GM12878 (cell line): ENCODE results near the gene NKIRAS1. TPM values are rescaled to one million over a fixed set of nuclear protein-coding genes. Genes with fewer than 3 reads are reported as not detected.

Source experiments
- ATAC-seq: fragments of 200-7000 bp; cut with Tn5 transposase; 3 replicates; pipeline ENCODE4 v1.9.1; 2020; ENCODE audit warnings: mild to moderate bottlenecking, moderate library complexity
- BruUV-seq: library from RNA; stranded (reverse); fragments of 400-500 nt; replicated peaks from 2 replicates; lab custom pipeline; 2021; lab: Mats Ljungman, UMichigan
- CTCF ChIA-PET: fragments of 300-600 bp; sonication (Branson Sonifier 250); formaldehyde crosslinking; extraction: SDS; loops from one replicate; lab custom pipeline; 2021; ENCODE audit warnings: inconsistent platforms; lab: Yijun Ruan, JAX
- POLR2A ChIA-PET: fragments of 350-600 bp; formaldehyde crosslinking; extraction: SDS; loops from one replicate; lab custom pipeline; 2021; ENCODE audit warnings: inconsistent platforms; lab: Charles Lee
- RAD21 ChIA-PET: fragments of 300-600 bp; sonication (Branson Sonifier 250); formaldehyde crosslinking; loops from one replicate; lab custom pipeline; 2023; ENCODE audit warnings: antibody characterized with exemption; ENCODE audit not compliant: unreplicated experiment; lab: Charles Lee
- SMC1A ChIA-PET: fragments of 300-600 bp; sonication (Branson Sonifier 250); formaldehyde crosslinking; loops from one replicate; lab custom pipeline; 2023; ENCODE audit not compliant: unreplicated experiment, uncharacterized antibody; lab: Charles Lee
- DNase-seq: peaks from one replicate; pipeline ENCODE4 v3.0.0-alpha.2; 2011; ENCODE audit warnings: low read depth, low spot score
- FAIRE-seq: peaks from 3 replicates; lab custom pipeline; 2011; peaks lifted over from hg19 to GRCh38; lab: Jason Lieb, UNC
- H2AFZ ChIP-seq: 2 replicates; pipeline ENCODE4 v1.6.0; 2011; ENCODE audit warnings: low read depth, low read length, control low read depth; ENCODE audit not compliant: control insufficient read depth
- H3K27ac ChIP-seq: 2 replicates; pipeline ENCODE4 v1.5.1; 2011; ENCODE audit warnings: control low read depth; ENCODE audit not compliant: control insufficient read depth, insufficient read depth
- H3K27me3 ChIP-seq, 2 experiments: replicated peaks in 1 of 2; 2 replicates each; pipeline versions ENCODE4 v1.6.0 to v1.6.1; 2011; ENCODE audit warnings: low read length in 1 of 2; ENCODE audit not compliant: control insufficient read depth in 2 of 2, insufficient read depth in 2 of 2
- H3K36me3 ChIP-seq, 2 experiments: 2 replicates each; pipeline ENCODE4 v1.5.1; 2011; ENCODE audit warnings: low read length in 1 of 2; ENCODE audit not compliant: control insufficient read depth in 2 of 2, insufficient read depth in 2 of 2
- H3K4me1 ChIP-seq: 2 replicates; pipeline ENCODE4 v1.6.1; 2011; ENCODE audit warnings: mild to moderate bottlenecking, low read length, moderate library complexity, mixed read lengths; ENCODE audit not compliant: control insufficient read depth, insufficient read depth
- H3K4me2 ChIP-seq: 2 replicates; pipeline ENCODE4 v1.6.0; 2011; ENCODE audit warnings: control low read depth; ENCODE audit not compliant: control insufficient read depth, insufficient read depth
- H3K4me3 ChIP-seq: fragments of 200-600 bp; sonication (generic); 2 replicates; pipeline ENCODE4 v1.5.1; 2016
- H3K79me2 ChIP-seq: 2 replicates; pipeline ENCODE4 v1.6.0; 2011; ENCODE audit warnings: low read length; ENCODE audit not compliant: control insufficient read depth, insufficient read depth
- H3K9ac ChIP-seq: 2 replicates; pipeline ENCODE4 v1.8.0; 2011; ENCODE audit warnings: low read length, control low read depth, mixed read lengths; ENCODE audit not compliant: control insufficient read depth, insufficient read depth
- H3K9me3 ChIP-seq: replicated peaks from 3 replicates; pipeline ENCODE4 v1.5.1; 2011; ENCODE audit warnings: mild to moderate bottlenecking, low read length; ENCODE audit not compliant: control insufficient read depth, insufficient read depth
- H4K20me1 ChIP-seq: 2 replicates; pipeline ENCODE4 v1.6.0; 2011; ENCODE audit not compliant: control insufficient read depth, insufficient read depth
- BCL11A ChIP-seq: IDR thresholded peaks from 2 replicates; pipeline ENCODE4 v1.6.1; 2011; ENCODE audit warnings: low read depth, low read length
- BMI1 ChIP-seq: fragments of 450-650 bp; IDR thresholded peaks from 2 replicates; pipeline ENCODE4 v1.6.1; 2016; ENCODE audit warnings: mild to moderate bottlenecking, moderate library complexity, borderline replicate concordance
- YBX1 ChIP-seq: fragments of 450-650 bp; IDR thresholded peaks from 2 replicates; pipeline ENCODE4 v1.6.1; 2016; ENCODE audit warnings: antibody characterized with exemption
- WGBS: methylation state at CpG from one replicate; pipeline ENCODE4 v1.1.6; 2016; ENCODE audit warnings: low lambda C conversion rate; ENCODE audit not compliant: insufficient replicate concordance, insufficient coverage; ENCODE audit errors: missing lambda C conversion rate; 5-methylcytosine and 5-hydroxymethylcytosine counted together
- in situ Hi-C: fragments of 300-500 bp; cut with MboI; formaldehyde crosslinking; loops from 9 replicates; pipeline ENCODE4 v1.14.3; 2018; ENCODE audit warnings: mixed read lengths
- intact Hi-C: fragments of 100-400 bp; cut with micrococcal nuclease; formaldehyde crosslinking; loops from one replicate; pipeline ENCODE4 v1.14.2; 2022; ENCODE audit not compliant: unreplicated experiment
- polyA plus RNA-seq, 11 experiments: library from polyadenylated mRNA; depleted of rRNA in 4 of 11; unstranded in 6 of 11; stranded (reverse) in 5 of 11; fragments of >200 nt; fragmentation: Nextera tagmentation in 4 of 11; fragmentation: Illumina TruSeq in 1 of 11; extraction: Ambion mirVana in 4 of 11; extraction: Trizol in 1 of 11; gene quantifications; 1 replicate in 1 of 11; 2 replicates in 10 of 11; pipeline versions ENCODE4 v1.2.1 to v1.2.3, GENCODE V29; 2011 to 2016; ENCODE audit warnings: inconsistent platforms in 2 of 11, missing spikeins in 2 of 11, low read depth in 1 of 11
- total RNA-seq, 4 experiments: library from RNA; depleted of rRNA in 3 of 4; stranded (reverse); fragments of >200 nt in 3 of 4; fragmentation: Illumina TruSeq in 1 of 4; extraction: Trizol in 1 of 4; gene quantifications; 2 replicates each; pipeline versions ENCODE4 v1.2.1 to v1.2.3, GENCODE V29; 2013 to 2021
- TF ChIP-seq, protein P1 (sequence below): IDR thresholded peaks from 2 replicates; pipeline ENCODE4 v1.6.1; 2011; ENCODE audit warnings: borderline replicate concordance, low read depth, mild to moderate bottlenecking, moderate library complexity, mixed read lengths, low read length; ENCODE audit not compliant: insufficient read depth; ENCODE audit errors: extremely low read length
- TF ChIP-seq, protein P2 (sequence below): IDR thresholded peaks from 2 replicates; pipeline ENCODE4 v1.6.1; 2011; ENCODE audit warnings: low read depth, low read length, improper control_type of control experiment, borderline replicate concordance

Gene NKIRAS1
- total and polyA plus RNA-seq, 10 of the 15 experiments (the other 5 are each of a cell fraction or from before 2014, with no cell fraction given), result 7.1 to 17.9 (median 10.9) TPM

DNA sequence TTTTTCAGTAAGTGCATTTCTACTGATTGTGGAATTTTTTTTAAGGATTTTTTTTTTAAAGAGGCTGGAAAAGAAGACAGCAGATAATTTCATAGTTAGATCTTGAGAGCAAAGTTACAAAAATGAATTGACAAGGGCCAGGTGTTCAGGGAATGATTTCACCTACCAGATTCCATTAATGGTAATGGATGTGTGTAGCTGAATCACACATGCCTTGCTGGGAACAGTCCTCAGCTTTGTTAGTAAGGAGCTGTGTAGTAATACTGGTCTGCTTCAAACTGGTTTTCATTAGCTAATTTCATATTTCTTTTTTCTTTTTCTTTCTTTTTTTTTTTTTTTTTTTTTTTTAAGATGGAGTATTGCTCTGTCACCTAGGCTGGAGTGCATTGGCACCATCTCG is 44.3 kb upstream of the NKIRAS1 start:
- in situ Hi-C loops (no loop called here), intact Hi-C loops (no loop called here)
- TF ChIP-seq, protein P1, sequence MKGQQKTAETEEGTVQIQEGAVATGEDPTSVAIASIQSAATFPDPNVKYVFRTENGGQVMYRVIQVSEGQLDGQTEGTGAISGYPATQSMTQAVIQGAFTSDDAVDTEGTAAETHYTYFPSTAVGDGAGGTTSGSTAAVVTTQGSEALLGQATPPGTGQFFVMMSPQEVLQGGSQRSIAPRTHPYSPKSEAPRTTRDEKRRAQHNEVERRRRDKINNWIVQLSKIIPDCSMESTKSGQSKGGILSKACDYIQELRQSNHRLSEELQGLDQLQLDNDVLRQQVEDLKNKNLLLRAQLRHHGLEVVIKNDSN, result no peak
- TF ChIP-seq, protein P2, sequence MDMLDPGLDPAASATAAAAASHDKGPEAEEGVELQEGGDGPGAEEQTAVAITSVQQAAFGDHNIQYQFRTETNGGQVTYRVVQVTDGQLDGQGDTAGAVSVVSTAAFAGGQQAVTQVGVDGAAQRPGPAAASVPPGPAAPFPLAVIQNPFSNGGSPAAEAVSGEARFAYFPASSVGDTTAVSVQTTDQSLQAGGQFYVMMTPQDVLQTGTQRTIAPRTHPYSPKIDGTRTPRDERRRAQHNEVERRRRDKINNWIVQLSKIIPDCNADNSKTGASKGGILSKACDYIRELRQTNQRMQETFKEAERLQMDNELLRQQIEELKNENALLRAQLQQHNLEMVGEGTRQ, result no peak
- no peak for FAIRE-seq
- no peak for ATAC-seq
- Histone ChIP-seq H3K79me2 (no peaks in the 10 kb centered on the region), H3K9ac (no peak overlapping the region), H3K27ac (no peak overlapping the region), H2AFZ (no peak overlapping the region), H3K27me3 (no peaks in the 10 kb centered on the region), H3K4me3 (no peak overlapping the region), H3K36me3 (peaks cover 0 to 9% of the 10 kb centered on the region in 2 experiments; a peak in 1 of 4 replicates), H3K9me3 (no peaks in the 10 kb centered on the region), H3K4me1 (no peaks in the 10 kb centered on the region), H3K4me2 (no peak overlapping the region), H4K20me1 (no peaks in the 10 kb centered on the region)
- RAD21 ChIA-PET, result interaction anchor here (0.7 kb wide), 1 partner anchor 11 kb away, joined by 3 read pairs; no protein-coding TSS in a partner anchor
- POLR2A ChIA-PET, result interaction anchor here (0.6 to 0.7 kb wide), 3 partner anchors 187 to 1024 kb away, joined by 4 to 8 read pairs (median 6); no protein-coding TSS in a partner anchor
- SMC1A ChIA-PET, result interaction anchor here (1.2 to 2.9 kb wide), 3 partner anchors 9 to 37 kb away, joined by 4 to 14 read pairs (median 4); no protein-coding TSS in a partner anchor
- CTCF ChIA-PET, result interaction anchor here (0.7 to 1.1 kb wide), 3 partner anchors 12 to 1069 kb away, joined by 3 to 4 read pairs (median 4); no protein-coding TSS in a partner anchor
- DNase-seq, result no peak
- no TSS peak for BruUV-seq
- WGBS, result 100% methylated on average over 1 of the region's 1 CpG

DNA sequence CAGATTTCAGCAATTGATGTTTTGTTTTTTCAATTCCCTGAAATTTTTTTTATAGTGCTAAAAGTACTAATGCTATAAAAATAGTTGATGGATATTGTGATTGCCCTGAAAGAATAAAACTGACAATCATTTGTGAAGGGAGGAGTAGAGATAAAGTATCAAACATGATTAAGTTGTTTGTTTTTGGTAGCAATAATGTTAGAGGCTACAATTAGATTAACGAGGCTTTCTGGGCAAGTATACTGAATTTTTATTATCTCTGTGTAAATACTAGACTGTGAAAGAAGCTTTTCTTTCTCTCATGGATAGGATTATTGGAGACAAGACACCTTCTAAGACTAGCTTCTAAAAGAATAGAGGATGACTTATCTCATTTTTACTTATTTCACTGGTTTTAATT is 43.9 kb upstream of the NKIRAS1 start:
- ChIA-PET CTCF (interaction anchor here (0.7 to 1.1 kb wide), 2 partner anchors 127 to 1069 kb away, joined by 3 to 4 read pairs; no protein-coding TSS in a partner anchor), POLR2A (interaction anchor here (0.6 kb wide), 2 partner anchors 187 to 678 kb away, joined by 6 to 8 read pairs; no protein-coding TSS in a partner anchor), SMC1A (interaction anchor here (1.2 to 2.9 kb wide), 3 partner anchors 9 to 37 kb away, joined by 4 to 14 read pairs (median 4); no protein-coding TSS in a partner anchor), RAD21 (interaction anchor here (0.7 kb wide), 1 partner anchor 10 kb away, joined by 3 read pairs; no protein-coding TSS in a partner anchor)
- Histone ChIP-seq H3K4me1 (no peaks in the 10 kb centered on the region), H3K79me2 (no peaks in the 10 kb centered on the region), H3K27ac (no peak overlapping the region), H3K4me2 (no peak overlapping the region), H3K27me3 (no peaks in the 10 kb centered on the region), H2AFZ (no peak overlapping the region), H4K20me1 (no peaks in the 10 kb centered on the region), H3K9me3 (no peaks in the 10 kb centered on the region), H3K4me3 (no peak overlapping the region), H3K36me3 (peaks cover 0 to 9% of the 10 kb centered on the region in 2 experiments; a peak in 1 of 4 replicates), H3K9ac (no peak overlapping the region)
- TF ChIP-seq BMI1, result no peak
- no peak for TF ChIP-seq YBX1
- TF ChIP-seq BCL11A, result no peak
- intact Hi-C loops (no loop called here), in situ Hi-C loops (no loop called here)
- ATAC-seq (no peak), FAIRE-seq (no peak), DNase-seq (no peak)
- WGBS, result 100% methylated on average over 1 of the region's 1 CpG
- no TSS peak for BruUV-seq
